Spleen (tissue), 7 donors: ENCODE results near the gene ALG5.

Source experiments
- CTCF ChIP-seq, 11 experiments: fragments of 200-600 bp in 7 of 11; fragments of 450-650 bp in 4 of 11; sonication (generic) in 4 of 11; IDR thresholded peaks in 8 of 11; conservative IDR thresholded peaks in 3 of 11; 1 replicate in 7 of 11; 2 replicates in 4 of 11; pipeline versions ENCODE4 v1.4.0 to v1.8.0; 2016 to 2021; ENCODE audit warnings: antibody characterized with exemption in 11 of 11, inconsistent platforms in 4 of 11, mild to moderate bottlenecking in 1 of 11
- POLR2AphosphoS5 ChIP-seq, 3 donors: sonication (generic); formaldehyde crosslinking; IDR thresholded peaks; one replicate each; pipeline ENCODE4 v1.5.1; 2017; ENCODE audit warnings: antibody characterized with exemption in 3 of 3
- donor health status: DM: no; HTN: no; CAD: no; lungs with moderate emphysema.
- donor health status: DM: no; HTN: no; CAD: no.
- donor health status: DM: no; HTN: no; CAD: no.

- TF ChIP-seq POLR2AphosphoS5 (IDR thresholded peaks at IDR 0.05) (no peak), CTCF (IDR thresholded peaks at IDR 0.05 in 8 of 11, conservative IDR thresholded peaks at IDR 0.05 in 3 of 11) (no peak)
These were observed 30.5 kb upstream of the ALG5 start for GRCh38 chr13:37029617-37030016.
